PC-9 (cell line): Measurements from ENCODE around the gene LGALS12. TPM values are rescaled to one million over a fixed set of nuclear protein-coding genes. Genes with fewer than 3 reads are reported as not detected.

Experiments used
- BruUV-seq: library from RNA; stranded (reverse); fragments of 400-500 nt; replicated peaks from 2 replicates; lab custom pipeline; 2021; lab: Mats Ljungman, UMichigan
- CTCF ChIA-PET: fragments of 300-600 bp; sonication (Branson Sonifier 250); formaldehyde crosslinking; loops from one replicate; lab custom pipeline; 2022; ENCODE audit warnings: antibody characterized with exemption; lab: Charles Lee
- POLR2A ChIA-PET: fragments of 300-600 bp; sonication (Branson Sonifier 250); formaldehyde crosslinking; loops from one replicate; lab custom pipeline; 2022; ENCODE audit warnings: antibody characterized with exemption; ENCODE audit not compliant: unreplicated experiment; lab: Charles Lee
- DNase-seq, 2 experiments: peaks; one replicate each; pipeline versions ENCODE4 v3.0.0 to v3.0.0-alpha.2; 2015 to 2022; ENCODE audit warnings: mixed read lengths in 1 of 2
- H2AFZ ChIP-seq: fragments of 200-600 bp; sonication (generic); 2 replicates; pipeline ENCODE4 v1.8.1; 2017; ENCODE audit warnings: antibody characterized with exemption
- H3F3A ChIP-seq: fragments of 200-600 bp; sonication (generic); 2 replicates; pipeline ENCODE4 v1.8.1; 2017; ENCODE audit warnings: antibody characterized with exemption, mild to moderate bottlenecking, low read depth; ENCODE audit not compliant: insufficient read depth
- H3K27ac ChIP-seq: fragments of 200-600 bp; sonication (generic); 2 replicates; pipeline ENCODE4 v1.6.1; 2016; ENCODE audit warnings: mixed run types
- H3K27me3 ChIP-seq: fragments of 200-600 bp; sonication (generic); 2 replicates; pipeline ENCODE4 v1.6.1; 2016; ENCODE audit warnings: low read depth, mixed run types; ENCODE audit not compliant: insufficient read depth
- H3K36me3 ChIP-seq: fragments of 200-600 bp; sonication (generic); 2 replicates; pipeline ENCODE4 v1.6.1; 2016; ENCODE audit warnings: low read depth, mixed run types
- H3K4me1 ChIP-seq: fragments of 200-600 bp; sonication (generic); replicated peaks from 2 replicates; pipeline ENCODE4 v1.6.1; 2016; ENCODE audit warnings: mixed run types; ENCODE audit not compliant: insufficient read depth
- H3K4me2 ChIP-seq: fragments of 200-600 bp; sonication (generic); 2 replicates; pipeline ENCODE4 v1.6.1; 2017; ENCODE audit warnings: mixed run types
- H3K4me3 ChIP-seq: fragments of 200-600 bp; sonication (generic); 2 replicates; pipeline ENCODE4 v1.6.1; 2016; ENCODE audit warnings: mixed run types
- H3K79me2 ChIP-seq: fragments of 200-600 bp; sonication (generic); 2 replicates; pipeline ENCODE4 v1.6.1; 2017; ENCODE audit warnings: low read depth, mixed run types
- H3K9me2 ChIP-seq: fragments of 200-600 bp; sonication (generic); 2 replicates; pipeline ENCODE4 v1.8.1; 2017; ENCODE audit warnings: mild to moderate bottlenecking; ENCODE audit not compliant: insufficient read depth
- H3K9me3 ChIP-seq: fragments of 200-600 bp; sonication (generic); 2 replicates; pipeline ENCODE4 v1.8.1; 2016; ENCODE audit warnings: low read depth; ENCODE audit not compliant: insufficient read depth
- H4K20me1 ChIP-seq: fragments of 200-600 bp; sonication (generic); 2 replicates; pipeline ENCODE4 v1.8.1; 2017; ENCODE audit not compliant: insufficient read depth
- EZH2 ChIP-seq: fragments of 200-600 bp; sonication (generic); IDR thresholded peaks from 2 replicates; pipeline ENCODE4 v1.8.0; 2017; ENCODE audit warnings: antibody characterized with exemption, low read depth
- intact Hi-C: fragments of 100-400 bp; cut with micrococcal nuclease; formaldehyde crosslinking; loops from one replicate; pipeline ENCODE4 v1.10.0; 2022; ENCODE audit not compliant: unreplicated experiment
- total RNA-seq: library from RNA; stranded (reverse); gene quantifications from 2 replicates; pipeline ENCODE4 v1.2.3, GENCODE V29; 2021
- TF ChIP-seq, protein P1 (sequence below): fragments of 200-600 bp; sonication (generic); conservative IDR thresholded peaks from 2 replicates; pipeline ENCODE4 v1.6.1; 2017; ENCODE audit warnings: mixed run types, antibody characterized with exemption, mild to moderate bottlenecking, moderate library complexity

The LGALS12 gene
- total RNA-seq, 1 experiment from 2014 or later = not detected

DNA sequence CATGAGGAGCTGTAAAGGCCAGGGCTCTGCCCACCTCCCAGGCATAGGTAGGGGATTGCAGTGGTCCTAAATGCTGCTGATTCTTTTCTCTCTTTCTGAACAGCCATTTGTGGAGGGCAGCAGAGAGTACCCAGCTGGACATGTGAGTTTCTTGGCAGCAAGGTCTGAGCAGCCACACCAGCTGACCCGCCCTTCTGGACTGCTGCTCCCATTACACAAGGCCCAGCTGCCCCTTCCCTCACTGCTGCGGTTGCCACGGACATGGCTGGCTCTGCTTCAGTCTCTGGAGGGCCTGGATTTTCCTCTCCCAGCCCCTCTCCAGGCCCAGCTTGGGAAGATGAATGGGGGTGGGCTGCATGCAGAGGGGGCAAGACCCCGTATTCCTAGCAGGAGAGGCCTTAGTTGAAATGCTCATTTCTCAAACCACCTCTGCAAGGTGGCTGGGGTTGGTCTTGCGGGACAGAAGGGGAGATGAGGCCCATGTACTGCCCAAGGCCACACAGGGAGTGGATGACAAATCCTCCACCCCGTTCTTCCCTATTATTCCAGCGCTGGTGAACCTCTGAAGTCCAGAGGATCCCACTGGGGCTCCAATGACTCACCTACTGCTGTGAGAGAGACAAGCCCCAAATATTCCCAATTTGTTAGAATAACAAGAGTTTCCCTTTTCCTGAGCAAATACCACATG is 4.6 kb downstream of the LGALS12 start:
- no peaks in the 10 kb centered on the region for H3F3A ChIP-seq
- peak in 1 of 2 experiments; percentile 49 for DNase-seq
- CTCF ChIA-PET = interaction anchor here (0.5 to 0.6 kb wide), 2 partner anchors 26 to 158 kb away, joined by 3 to 14 read pairs; no protein-coding TSS in a partner anchor
- intact Hi-C loops = loop anchor here (10.0 kb wide), 1 partner anchor 54 kb away; the partner anchor contains the start of gene PLAAT2
- no peaks in the 10 kb centered on the region for H3K9me2 ChIP-seq
- H3K36me3 ChIP-seq = no peaks in the 10 kb centered on the region
- no peaks in the 10 kb centered on the region for H3K27me3 ChIP-seq
- no peak overlapping the region for H2AFZ ChIP-seq
- POLR2A ChIA-PET = no interaction called here
- H3K4me2 ChIP-seq = no peak overlapping the region
- no peaks in the 10 kb centered on the region for H3K9me3 ChIP-seq
- BruUV-seq = no TSS peak
- H3K79me2 ChIP-seq = no peaks in the 10 kb centered on the region
- H3K4me1 ChIP-seq = no peaks in the 10 kb centered on the region
- no peak overlapping the region for H3K4me3 ChIP-seq
- TF ChIP-seq EZH2 = no peak
- TF ChIP-seq, protein P1, sequence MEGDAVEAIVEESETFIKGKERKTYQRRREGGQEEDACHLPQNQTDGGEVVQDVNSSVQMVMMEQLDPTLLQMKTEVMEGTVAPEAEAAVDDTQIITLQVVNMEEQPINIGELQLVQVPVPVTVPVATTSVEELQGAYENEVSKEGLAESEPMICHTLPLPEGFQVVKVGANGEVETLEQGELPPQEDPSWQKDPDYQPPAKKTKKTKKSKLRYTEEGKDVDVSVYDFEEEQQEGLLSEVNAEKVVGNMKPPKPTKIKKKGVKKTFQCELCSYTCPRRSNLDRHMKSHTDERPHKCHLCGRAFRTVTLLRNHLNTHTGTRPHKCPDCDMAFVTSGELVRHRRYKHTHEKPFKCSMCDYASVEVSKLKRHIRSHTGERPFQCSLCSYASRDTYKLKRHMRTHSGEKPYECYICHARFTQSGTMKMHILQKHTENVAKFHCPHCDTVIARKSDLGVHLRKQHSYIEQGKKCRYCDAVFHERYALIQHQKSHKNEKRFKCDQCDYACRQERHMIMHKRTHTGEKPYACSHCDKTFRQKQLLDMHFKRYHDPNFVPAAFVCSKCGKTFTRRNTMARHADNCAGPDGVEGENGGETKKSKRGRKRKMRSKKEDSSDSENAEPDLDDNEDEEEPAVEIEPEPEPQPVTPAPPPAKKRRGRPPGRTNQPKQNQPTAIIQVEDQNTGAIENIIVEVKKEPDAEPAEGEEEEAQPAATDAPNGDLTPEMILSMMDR = no peak
- H4K20me1 ChIP-seq = no peaks in the 10 kb centered on the region
- H3K27ac ChIP-seq = no peak overlapping the region

DNA sequence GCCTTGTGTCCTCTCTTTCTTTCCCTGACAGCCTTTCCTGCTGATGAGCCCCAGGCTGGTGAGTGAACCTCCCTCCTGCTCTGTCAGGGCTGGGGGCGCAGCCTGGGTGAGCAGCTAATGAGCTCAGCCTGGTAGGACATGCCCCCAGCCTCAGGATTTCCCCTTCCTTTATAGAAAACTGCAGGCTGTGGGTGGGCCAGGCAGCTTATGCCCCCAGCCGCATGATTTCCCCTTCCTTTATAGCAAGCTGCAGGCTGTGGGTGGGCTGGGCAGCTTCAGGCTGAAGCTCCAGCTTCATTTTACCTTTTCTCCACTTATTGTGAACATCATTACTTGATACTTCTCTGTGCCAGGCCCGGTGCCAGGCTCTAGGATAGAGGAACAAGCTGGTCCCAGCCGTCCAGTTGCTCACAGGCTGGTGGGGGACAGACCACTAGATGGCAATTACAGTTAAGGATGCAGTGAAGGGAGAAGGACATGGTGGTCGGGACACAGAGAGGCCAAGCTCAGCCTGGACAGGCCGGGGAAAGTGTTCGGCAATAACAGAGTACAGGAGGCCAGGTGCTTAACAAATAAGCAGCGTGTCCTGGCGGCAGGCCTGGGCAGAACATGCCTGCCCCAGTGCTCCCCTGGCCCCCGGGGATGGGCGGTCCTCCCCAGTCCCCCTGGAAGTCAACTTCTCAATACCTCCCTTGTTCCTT is 5.3 kb downstream of the LGALS12 start:
- ChIA-PET CTCF (no interaction called here), POLR2A (no interaction called here)
- Histone ChIP-seq H3K27me3 (no peaks in the 10 kb centered on the region), H3K9me2 (no peaks in the 10 kb centered on the region), H3K4me1 (no peaks in the 10 kb centered on the region), H3K36me3 (no peaks in the 10 kb centered on the region), H3K4me2 (no peak overlapping the region), H3K27ac (no peak overlapping the region), H3K79me2 (no peaks in the 10 kb centered on the region), H3K4me3 (no peak overlapping the region), H2AFZ (no peak overlapping the region), H4K20me1 (no peaks in the 10 kb centered on the region), H3K9me3 (no peaks in the 10 kb centered on the region), H3F3A (no peaks in the 10 kb centered on the region)
- no peak for DNase-seq
- TF ChIP-seq, protein P1 = no peak
- TF ChIP-seq EZH2 = no peak
- intact Hi-C loops = loop anchor here (10.0 kb wide), 1 partner anchor 54 kb away; the partner anchor contains the start of gene PLAAT2
- no TSS peak for BruUV-seq

DNA sequence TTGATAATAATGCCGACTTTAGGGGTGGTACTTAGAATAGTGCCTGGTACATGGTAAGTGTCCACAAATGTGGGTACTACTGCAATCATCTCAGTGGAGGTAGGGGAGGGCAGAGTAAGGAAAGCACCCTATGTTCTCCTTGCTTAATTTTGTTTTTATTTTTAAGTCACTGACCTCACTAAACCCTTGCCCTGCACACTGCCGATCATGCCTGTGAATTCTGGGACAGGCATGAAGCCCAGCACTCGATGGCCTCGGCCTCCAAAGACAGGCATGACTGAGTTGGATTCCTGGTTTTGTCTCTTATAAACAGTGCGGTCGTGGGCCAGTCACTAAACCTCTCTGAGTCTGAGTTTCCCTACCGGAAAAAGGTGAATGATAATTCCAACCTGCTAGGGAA is 6.9 kb downstream of the LGALS12 start:
- Histone ChIP-seq H3K4me1 (no peaks in the 10 kb centered on the region), H4K20me1 (no peaks in the 10 kb centered on the region), H3K9me2 (no peaks in the 10 kb centered on the region), H3K36me3 (no peaks in the 10 kb centered on the region), H3K4me3 (no peak overlapping the region), H2AFZ (no peak overlapping the region), H3K27me3 (no peaks in the 10 kb centered on the region), H3K27ac (no peak overlapping the region), H3F3A (no peaks in the 10 kb centered on the region), H3K79me2 (no peaks in the 10 kb centered on the region), H3K4me2 (no peak overlapping the region), H3K9me3 (no peaks in the 10 kb centered on the region)
- CTCF ChIA-PET = no interaction called here
- no TSS peak for BruUV-seq
- POLR2A ChIA-PET = interaction anchor here (0.7 kb wide), 1 partner anchor 525 kb away, joined by 3 read pairs; no protein-coding TSS in a partner anchor
- DNase-seq = no peak
- TF ChIP-seq, protein P1 = no peak
- TF ChIP-seq EZH2 = no peak
- intact Hi-C loops = loop anchor here (10.0 kb wide), 1 partner anchor 52 kb away; the partner anchor contains the start of gene PLAAT2
